ENCODE data around the gene NRXN2.
"Not testable (repeated sequence)": the region's sequence is repeated elsewhere in the genome, so short reads cannot be mapped to it uniquely, and the experiment has no call there.

Gene NRXN2

GRCh38 chr11:64561984-64562722, 160.8 kb downstream of the NRXN2 start:
- no peak for DNase-seq

DNA sequence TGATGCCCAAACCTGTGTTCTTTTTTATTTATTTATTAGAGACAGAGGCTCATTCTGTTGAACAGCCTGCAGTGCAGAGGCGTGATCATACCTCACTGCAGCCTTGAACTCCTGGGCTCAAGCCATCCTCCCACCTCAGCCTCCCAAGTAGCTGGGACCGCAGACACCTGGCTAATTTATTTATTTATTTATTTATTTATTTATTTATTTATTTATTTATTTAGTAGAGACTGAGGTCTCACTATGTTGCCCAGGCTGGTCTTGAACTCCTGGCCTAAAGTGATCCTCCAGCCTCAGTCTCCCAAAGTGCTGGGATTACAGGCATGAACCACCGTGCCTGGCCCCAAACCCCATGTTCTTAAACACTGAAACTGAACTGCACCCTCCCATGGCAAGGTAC, 161.6 kb downstream of the NRXN2 start:
- DNase-seq = not testable (repeated sequence)

GRCh38 chr11:64560941-64561340, 162.1 kb downstream of the NRXN2 start:
- DNase-seq = no peak

DNA sequence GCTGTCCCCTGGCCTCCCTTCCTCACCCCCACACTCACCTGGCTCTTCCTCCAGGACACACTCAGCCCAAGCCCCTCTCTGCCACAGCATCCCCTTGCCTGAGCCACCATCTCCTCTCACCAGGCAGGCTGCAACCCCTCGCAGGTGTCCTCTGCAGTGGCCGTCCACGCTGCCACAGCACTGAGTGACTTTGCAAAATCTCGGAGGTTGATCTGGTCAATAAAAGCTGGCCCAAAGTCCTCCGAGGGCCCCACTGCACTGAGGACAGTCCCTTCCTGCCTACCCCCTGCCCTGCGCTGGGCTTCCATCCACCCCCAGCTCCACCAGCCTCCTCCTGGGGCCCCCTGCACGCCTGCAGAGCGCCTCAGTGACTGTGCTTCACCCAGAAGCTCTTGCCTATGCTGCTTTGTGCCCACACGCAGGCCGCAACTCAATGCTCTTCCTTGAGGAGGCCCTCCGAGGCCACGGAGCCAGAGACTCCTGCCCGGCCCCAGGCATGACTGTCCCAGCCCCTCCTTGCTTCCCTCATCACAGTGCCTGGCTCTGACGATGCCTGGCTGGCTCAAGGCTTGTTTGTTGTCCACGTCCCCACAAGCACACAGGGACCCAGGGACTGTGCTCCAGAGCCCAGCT, 162.7 kb downstream of the NRXN2 start:
- no peak for DNase-seq

DNA sequence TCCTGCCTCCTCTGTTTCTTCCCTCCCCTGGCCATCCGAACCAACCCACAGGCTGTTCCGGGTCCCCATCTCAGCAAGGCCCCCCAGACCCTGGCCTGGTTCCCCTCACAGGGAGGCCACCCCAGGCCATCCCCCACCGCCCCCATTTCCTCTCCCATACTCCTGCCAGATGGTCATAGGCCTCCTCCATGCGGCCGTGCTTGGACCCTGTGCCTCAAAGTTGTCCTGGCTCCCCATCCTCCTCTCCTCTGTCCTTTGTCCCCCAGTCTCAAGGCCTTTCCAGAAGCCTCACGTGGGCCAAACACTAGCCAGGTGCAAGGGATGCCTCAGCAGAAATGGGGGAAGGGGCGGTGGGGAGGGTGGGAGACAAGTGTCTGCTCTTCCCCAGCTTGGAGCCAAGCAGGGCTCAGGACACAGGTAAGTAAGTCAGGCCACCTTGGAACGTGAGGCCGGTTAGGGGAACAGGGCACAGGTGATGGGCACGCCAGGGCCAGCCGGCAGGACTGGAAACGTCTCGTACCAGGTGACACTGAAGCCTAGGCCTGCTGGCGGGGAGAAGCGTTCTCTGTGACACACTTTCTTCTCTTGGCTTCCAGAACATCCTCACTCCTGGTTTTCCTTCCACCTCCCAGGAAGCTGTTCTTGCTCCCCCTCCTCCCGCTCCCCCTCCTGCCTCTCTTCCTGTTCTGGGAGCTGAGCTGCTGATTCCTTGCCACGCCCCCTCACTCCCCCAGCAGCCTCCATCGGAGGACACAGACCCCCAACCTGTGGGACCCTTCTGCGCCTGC, 163.5 kb downstream of the NRXN2 start:
- DNase-seq = no peak

- DNase-seq = no peak
These were observed 164.1 kb downstream of the NRXN2 start for GRCh38 chr11:64558869-64559268.

- no peak for DNase-seq
These were observed 164.8 kb downstream of the NRXN2 start for GRCh38 chr11:64558065-64558745.

GRCh38 chr11:64556721-64557250, 166.2 kb downstream of the NRXN2 start:
- no peak for DNase-seq
